ENCODE data around the gene CREG2.
A peak's percentile ranks its signal among the peaks of the same experiment; 100 is the strongest.
"Not testable (repeated sequence)": the region's sequence is repeated elsewhere in the genome, so short reads cannot be mapped to it uniquely, and the experiment has no call there.

CREG2 gene

GRCh38 chr2:101346909-101347308, 40.4 kb downstream of the CREG2 start:
- no peak for DNase-seq (ENCODE audit: low read depth)

GRCh38 chr2:101344137-101344536, 43.2 kb downstream of the CREG2 start:
- no peak for DNase-seq (ENCODE audit: low read depth)

- no peak for DNase-seq (ENCODE audit: low read depth)
Observed at GRCh38 chr2:101342625-101343008, 44.7 kb downstream of the CREG2 start.

GRCh38 chr2:101341901-101342624, 45.2 kb downstream of the CREG2 start:
- DNase-seq (ENCODE audit: low read depth) = peak; percentile 46

- DNase-seq (ENCODE audit: low read depth) = no peak
Observed at GRCh38 chr2:101341421-101341820, 45.9 kb downstream of the CREG2 start.

GRCh38 chr2:101340141-101340551, 47.2 kb downstream of the CREG2 start:
- no peak for DNase-seq (ENCODE audit: low read depth)

- DNase-seq (ENCODE audit: low read depth) = no peak
Observed at GRCh38 chr2:101339266-101339880, 47.9 kb downstream of the CREG2 start.

GRCh38 chr2:101337877-101338276, 49.4 kb downstream of the CREG2 start:
- DNase-seq (ENCODE audit: low read depth) = no peak

GRCh38 chr2:101332885-101333766, 54.2 kb downstream of the CREG2 start:
- no peak for DNase-seq (ENCODE audit: low read depth)

- DNase-seq (ENCODE audit: low read depth) = no peak
Observed at GRCh38 chr2:101331202-101331601, 56.1 kb downstream of the CREG2 start.

- no peak for DNase-seq (ENCODE audit: low read depth)
Observed at GRCh38 chr2:101330253-101330933, 56.9 kb downstream of the CREG2 start.

GRCh38 chr2:101329026-101329425, 58.3 kb downstream of the CREG2 start:
- no peak for DNase-seq (ENCODE audit: low read depth)

GRCh38 chr2:101328474-101329007, 58.8 kb downstream of the CREG2 start:
- DNase-seq (ENCODE audit: low read depth) = no peak

GRCh38 chr2:101327863-101328394, 59.4 kb downstream of the CREG2 start:
- DNase-seq (ENCODE audit: low read depth) = no peak

GRCh38 chr2:101325425-101325824, 61.9 kb downstream of the CREG2 start:
- no peak for DNase-seq (ENCODE audit: low read depth)

- not testable (repeated sequence) for DNase-seq (ENCODE audit: low read depth)
Observed at GRCh38 chr2:101316568-101316967, 70.7 kb downstream of the CREG2 start.

GRCh38 chr2:101311696-101312017, 75.6 kb downstream of the CREG2 start:
- no peak for DNase-seq (ENCODE audit: low read depth)

GRCh38 chr2:101310834-101311695, 76.2 kb downstream of the CREG2 start:
- DNase-seq (ENCODE audit: low read depth) = no peak

- no peak for DNase-seq (ENCODE audit: low read depth)
Observed at GRCh38 chr2:101310090-101310833, 77.0 kb downstream of the CREG2 start.
